ENCODE data around the gene GSTO2.

GSTO2 gene

DNA sequence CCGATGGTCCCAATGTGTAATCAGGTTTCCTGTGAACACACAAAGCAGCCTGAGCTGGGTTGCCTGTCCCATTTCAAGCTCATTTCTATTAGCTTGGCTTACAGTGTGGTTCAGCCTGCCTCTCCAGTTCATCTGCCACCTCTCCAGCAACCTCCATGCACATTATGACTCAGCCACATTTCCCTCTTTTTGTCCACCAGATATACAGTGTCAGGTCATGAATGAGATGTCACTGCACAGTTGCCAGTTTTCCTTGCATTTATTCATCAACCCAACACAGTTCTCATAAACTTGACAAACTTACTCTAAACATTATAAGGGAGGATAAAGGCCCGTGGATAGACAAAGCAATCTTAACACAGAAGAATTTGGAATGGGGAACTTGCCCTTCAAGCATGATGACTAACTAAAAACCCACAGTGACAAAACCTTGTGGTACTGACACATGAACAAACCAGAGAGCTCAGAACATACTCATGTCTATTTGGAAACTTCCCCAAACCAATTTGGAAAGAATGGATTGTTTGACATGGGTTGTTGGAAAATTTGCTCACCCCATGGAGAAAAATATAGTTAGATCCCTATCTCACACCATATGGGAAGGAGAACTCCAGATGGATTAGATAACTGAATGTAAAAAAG, 82.2 kb downstream of the GSTO2 start:
- in situ Hi-C loops (cut with MboI; ENCODE audit: low sequenced_read_pairs, unreplicated experiment) = no loop called here
- no peak for TF ChIP-seq CTCF (IDR thresholded peaks at IDR 0.05; ENCODE audit: borderline replicate concordance, control extremely low read depth, extremely low read depth, insufficient read depth, missing control alignments)
- DNase-seq (ENCODE audit: low spot score) = no peak

DNA sequence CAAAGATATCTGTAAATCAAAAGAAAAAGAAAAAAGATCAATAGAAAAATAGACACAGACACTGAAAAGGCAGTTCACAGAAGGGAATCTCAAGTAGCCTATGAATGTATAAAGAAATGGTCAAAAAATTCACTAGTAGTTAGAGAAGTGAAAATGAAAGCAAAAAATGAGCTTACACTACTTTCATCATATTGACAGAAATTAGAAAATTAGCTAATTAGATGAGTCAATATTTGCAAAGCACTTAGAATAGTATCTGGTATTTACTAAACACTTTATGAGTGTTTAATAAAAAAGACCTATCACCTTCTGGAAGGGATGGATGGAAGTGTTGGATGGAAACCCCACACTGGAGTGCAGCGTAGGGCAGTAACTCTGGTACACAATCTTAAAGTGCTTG, 82.9 kb downstream of the GSTO2 start:
- no peak for DNase-seq (ENCODE audit: low spot score)

DNA sequence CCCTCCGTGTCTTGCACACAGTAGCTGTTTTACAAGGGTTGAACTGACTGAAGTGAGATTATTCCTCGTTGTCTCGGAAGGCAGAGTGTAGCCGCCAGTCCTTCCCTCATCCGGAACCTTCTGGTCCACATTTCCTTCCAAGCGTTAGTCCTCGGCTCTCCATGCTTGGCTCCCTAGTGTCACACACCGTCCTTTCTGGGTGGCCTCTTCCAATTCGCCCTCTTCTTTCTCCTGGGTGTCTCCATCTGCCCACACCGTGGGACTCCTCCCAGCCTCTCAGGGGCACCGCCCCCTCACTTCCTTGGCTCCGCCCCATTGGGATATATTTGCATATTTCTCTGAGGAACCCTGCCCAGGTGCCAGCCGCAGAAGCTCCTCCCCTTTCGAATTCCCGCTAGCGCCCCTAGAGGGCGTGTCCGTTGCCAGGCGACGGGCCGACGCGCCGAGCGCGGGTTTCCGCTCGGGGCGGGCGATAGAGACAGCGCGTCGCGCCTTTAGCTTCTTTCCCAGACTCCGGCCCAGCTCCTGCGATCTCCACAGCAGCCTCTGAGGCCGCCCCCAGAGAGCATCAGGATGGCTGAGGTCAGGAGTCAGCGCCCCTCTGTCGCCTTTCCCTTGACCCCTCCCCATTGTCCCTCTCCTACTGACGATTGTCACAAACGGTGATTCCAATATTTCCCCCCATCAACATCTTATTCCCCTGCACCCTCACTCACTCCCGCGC, 84.5 kb downstream of the GSTO2 start, which contains the start of gene CFAP58:
TSS of gene CFAP58 (plus strand) at position 509 of the 724 bp plus-strand sequence. CDS start at position 574, 65 bp downstream.
- in situ Hi-C loops (cut with MboI; ENCODE audit: low sequenced_read_pairs, unreplicated experiment) = no loop called here
- TF ChIP-seq CTCF (IDR thresholded peaks at IDR 0.05; ENCODE audit: borderline replicate concordance, control extremely low read depth, extremely low read depth, insufficient read depth, missing control alignments) = peak; percentile 81
- DNase-seq (ENCODE audit: low spot score) = peak; percentile 80

More for the DNA sequence above, 82.9 kb downstream of the GSTO2 start:
- in situ Hi-C loops (cut with MboI; ENCODE audit: low sequenced_read_pairs, unreplicated experiment) = no loop called here
- TF ChIP-seq CTCF (IDR thresholded peaks at IDR 0.05; ENCODE audit: borderline replicate concordance, control extremely low read depth, extremely low read depth, insufficient read depth, missing control alignments) = no peak

All from GM13976 (cell line).